Natural killer cell treated with Interleukin-12 subunit alpha and Interleukin-12 subunit beta and Interleukin-15 and Interleukin-18, amount 100 ng/mL, for 72 hours (primary cell): ENCODE data around the gene HTRA3. TPM values are rescaled to one million over a fixed set of nuclear protein-coding genes. Genes with fewer than 3 reads are reported as not detected.

Experiments
- ATAC-seq, 2 donors: fragments of 150-1000 bp; cut with Tn5 transposase in 1 of 2; sonication (Bioruptor Pico), chemical (Tn5 transposase) in 1 of 2; 2 replicates each; pipeline ENCODE4 v1.10.0; 2021
- DNase-seq: peaks from one replicate; pipeline ENCODE4 v3.0.0; 2022; ENCODE audit warnings: low spot score
- H3K27ac Mint-ChIP-seq, 2 donors: 1 replicate in 1 of 2; 2 replicates in 1 of 2; pipeline ENCODE4 v1.8.0; 2022; ENCODE audit warnings: mixed read lengths in 2 of 2, mild to moderate bottlenecking in 1 of 2, moderate library complexity in 1 of 2
- H3K27me3 Mint-ChIP-seq, 2 donors: 1 replicate in 1 of 2; 2 replicates in 1 of 2; pipeline ENCODE4 v1.8.0; 2022; ENCODE audit warnings: mixed read lengths in 2 of 2
- H3K36me3 Mint-ChIP-seq: one replicate; pipeline ENCODE4 v1.8.0; 2022; ENCODE audit warnings: mixed read lengths
- H3K4me1 Mint-ChIP-seq, 2 donors: 1 replicate in 1 of 2; 2 replicates in 1 of 2; pipeline ENCODE4 v1.8.0; 2022; ENCODE audit warnings: low read depth in 2 of 2, mixed read lengths in 2 of 2, mild to moderate bottlenecking in 1 of 2
- H3K4me3 Mint-ChIP-seq: one replicate; pipeline ENCODE4 v1.8.0; 2022; ENCODE audit warnings: mixed read lengths
- H3K9me3 Mint-ChIP-seq: 2 replicates; pipeline ENCODE4 v1.8.0; 2022; ENCODE audit warnings: mixed read lengths
- total RNA-seq, 2 donors: library from RNA; stranded (reverse); gene quantifications; one replicate each; pipeline ENCODE4 v1.2.3, GENCODE V29; 2022

The HTRA3 gene
- total RNA-seq, 2 donors from 2014 or later = not detected

GRCh38 chr4:8238515-8239053, 31.0 kb upstream of the HTRA3 start:
- Mint-ChIP-seq H3K36me3 (no peaks in the 10 kb centered on the region), H3K4me1 (peaks cover 0 to 3% of the 10 kb centered on the region in 2 donors), H3K9me3 (no peaks in the 10 kb centered on the region), H3K27ac (no peak overlapping the region), H3K4me3 (no peak overlapping the region), H3K27me3 (no peaks in the 10 kb centered on the region)
- DNase-seq (no peak), ATAC-seq (no peak)

DNA sequence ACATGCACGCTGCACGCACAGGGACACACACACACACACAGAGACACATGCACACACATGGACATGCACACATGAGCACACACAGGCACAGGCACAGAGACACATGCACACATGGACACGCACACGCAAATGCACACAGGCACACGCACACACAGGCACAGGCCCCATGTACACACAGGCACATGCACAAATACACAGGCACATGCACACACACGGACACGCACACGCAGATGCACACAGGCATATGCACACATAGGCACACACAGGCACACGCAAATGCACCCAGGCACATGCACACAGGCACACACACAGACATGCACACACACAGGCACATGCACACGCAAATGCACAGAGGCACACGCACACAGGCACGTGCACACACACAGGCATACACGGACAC, 30.3 kb upstream of the HTRA3 start:
- DNase-seq (no peak), ATAC-seq (no peak)
- no peaks in the 10 kb centered on the region for H3K27me3 Mint-ChIP-seq
- H3K4me3 Mint-ChIP-seq = no peak overlapping the region
- no peaks in the 10 kb centered on the region for H3K36me3 Mint-ChIP-seq
- no peaks in the 10 kb centered on the region for H3K9me3 Mint-ChIP-seq
- no peak overlapping the region for H3K27ac Mint-ChIP-seq
- H3K4me1 Mint-ChIP-seq = peaks cover 0 to 3% of the 10 kb centered on the region in 2 donors

DNA sequence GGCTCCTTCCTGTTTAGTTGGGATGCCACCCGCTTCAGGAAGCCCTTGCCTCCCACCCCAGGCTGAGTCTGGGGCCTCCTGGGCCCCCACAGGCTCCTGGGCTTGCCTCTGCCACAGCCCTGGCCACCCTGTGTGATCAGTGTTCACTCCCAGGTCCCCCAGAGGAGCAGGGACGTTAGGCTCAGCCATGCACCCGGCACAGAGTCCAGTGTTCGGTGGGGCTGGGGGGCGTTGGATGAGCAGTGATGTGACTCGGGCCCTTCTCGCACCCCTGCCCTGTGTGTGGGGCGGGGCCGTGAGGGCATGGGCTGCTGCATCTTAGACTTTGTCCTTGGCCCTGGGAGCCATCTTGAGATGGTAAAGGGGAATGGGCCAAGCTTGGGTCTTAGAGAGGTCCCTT, 29.9 kb upstream of the HTRA3 start:
- no peak for DNase-seq
- H3K36me3 Mint-ChIP-seq = no peaks in the 10 kb centered on the region
- H3K9me3 Mint-ChIP-seq = no peaks in the 10 kb centered on the region
- no peaks in the 10 kb centered on the region for H3K27me3 Mint-ChIP-seq
- ATAC-seq = no peak
- no peak overlapping the region for H3K4me3 Mint-ChIP-seq
- no peak overlapping the region for H3K27ac Mint-ChIP-seq
- peaks cover 0 to 3% of the 10 kb centered on the region in 2 donors for H3K4me1 Mint-ChIP-seq

DNA sequence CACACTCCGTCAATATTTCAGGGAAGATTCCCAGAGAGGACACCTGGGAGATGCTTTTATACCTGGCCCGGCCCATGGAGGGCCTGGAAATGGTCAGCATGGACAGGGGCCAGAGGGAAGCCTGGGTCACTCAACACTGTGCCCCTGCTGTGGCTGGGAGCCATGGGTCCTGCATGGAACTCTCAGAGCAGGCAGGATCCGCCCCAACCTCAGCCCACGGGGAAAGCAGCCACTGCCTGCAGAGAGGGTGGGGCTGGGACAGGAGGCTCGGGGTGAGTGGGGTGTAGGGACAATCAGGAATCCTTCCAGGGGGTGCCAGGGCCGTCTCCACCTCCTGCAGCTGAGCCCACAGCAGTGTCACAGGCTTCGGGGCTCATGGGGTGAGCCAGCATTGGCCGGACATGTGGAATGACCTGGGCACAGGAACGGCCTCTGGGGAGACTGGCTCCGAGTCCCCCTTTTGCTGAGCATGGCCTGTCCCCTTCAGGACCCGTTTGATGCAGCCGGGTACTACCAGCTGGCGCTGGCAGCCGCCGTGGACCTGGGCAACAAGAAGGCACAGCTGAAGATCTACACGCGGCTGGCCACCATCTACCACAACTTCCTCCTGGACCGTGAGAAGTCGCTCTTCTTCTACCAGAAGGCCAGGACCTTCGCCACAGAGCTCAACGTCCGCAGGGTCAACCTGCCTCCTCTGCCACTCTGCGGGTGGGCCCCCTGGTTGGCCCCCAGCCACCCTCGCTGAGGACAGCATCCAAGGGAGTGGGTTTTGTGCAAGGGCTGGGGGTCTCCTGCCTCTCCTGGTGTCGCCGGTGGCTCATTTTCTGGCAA, 29.1 kb upstream of the HTRA3 start:
- DNase-seq (no peak), ATAC-seq (peak in 1 of 2 donors; percentile 21)
- Mint-ChIP-seq H3K4me1 (peaks cover 0 to 3% of the 10 kb centered on the region in 2 donors), H3K9me3 (no peaks in the 10 kb centered on the region), H3K4me3 (no peak overlapping the region), H3K36me3 (no peaks in the 10 kb centered on the region), H3K27ac (no peak overlapping the region), H3K27me3 (no peaks in the 10 kb centered on the region)

DNA sequence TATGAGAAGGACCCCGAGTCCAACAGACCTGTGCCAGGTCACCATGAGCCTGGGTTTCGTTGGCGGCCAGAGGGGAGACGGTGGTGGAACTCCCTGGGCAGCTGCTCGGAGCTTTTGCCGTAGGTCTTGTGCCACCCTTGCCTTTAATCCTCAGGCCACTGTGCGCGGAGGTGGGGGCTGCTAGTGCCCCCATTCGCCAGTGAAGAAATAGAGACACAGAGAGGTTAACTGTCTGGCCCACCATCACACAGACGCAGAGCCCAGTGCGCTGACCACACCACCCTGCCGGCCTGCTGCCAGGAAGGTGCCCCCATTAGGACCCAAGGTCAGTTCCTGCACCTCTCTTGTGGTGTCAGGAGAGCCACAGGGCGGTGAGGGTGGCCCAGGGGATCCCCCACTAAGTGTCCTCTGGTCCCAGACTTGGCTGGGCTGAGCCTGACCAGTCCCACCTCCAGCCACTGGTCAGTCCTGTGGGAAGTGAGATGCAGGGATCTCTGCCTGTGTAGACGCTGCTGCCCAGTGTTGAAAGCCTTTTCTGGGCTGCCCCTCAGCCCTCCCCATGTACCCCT, 28.3 kb upstream of the HTRA3 start:
- Mint-ChIP-seq H3K4me3 (no peak overlapping the region), H3K4me1 (peaks cover 0 to 3% of the 10 kb centered on the region in 2 donors), H3K27me3 (no peaks in the 10 kb centered on the region), H3K27ac (no peak overlapping the region), H3K9me3 (no peaks in the 10 kb centered on the region), H3K36me3 (no peaks in the 10 kb centered on the region)
- ATAC-seq = no peak
- DNase-seq = no peak

- H3K36me3 Mint-ChIP-seq = no peaks in the 10 kb centered on the region
- DNase-seq (peak; percentile 72), ATAC-seq (peak; percentile 68 to 73)
- no peak overlapping the region for H3K27ac Mint-ChIP-seq
- H3K4me1 Mint-ChIP-seq = peaks cover 0 to 3% of the 10 kb centered on the region in 2 donors
- H3K4me3 Mint-ChIP-seq = no peak overlapping the region
- H3K9me3 Mint-ChIP-seq = no peaks in the 10 kb centered on the region
- no peaks in the 10 kb centered on the region for H3K27me3 Mint-ChIP-seq
Measured at GRCh38 chr4:8241895-8242696, 27.5 kb upstream of the HTRA3 start.

- H3K9me3 Mint-ChIP-seq = no peaks in the 10 kb centered on the region
Measured at GRCh38 chr4:8242782-8243560, 26.6 kb upstream of the HTRA3 start.

GRCh38 chr4:8244001-8244757, 25.4 kb upstream of the HTRA3 start:
- H3K36me3 Mint-ChIP-seq = no peaks in the 10 kb centered on the region
- H3K4me1 Mint-ChIP-seq = peaks cover 0 to 2% of the 10 kb centered on the region in 2 donors
- no peaks in the 10 kb centered on the region for H3K9me3 Mint-ChIP-seq
- no peak overlapping the region for H3K4me3 Mint-ChIP-seq
- DNase-seq (no peak), ATAC-seq (no peak)
- H3K27me3 Mint-ChIP-seq = peaks cover 0 to 3% of the 10 kb centered on the region in 2 donors
- H3K27ac Mint-ChIP-seq = no peak overlapping the region

More at GRCh38 chr4:8242782-8243560, 26.6 kb upstream of the HTRA3 start:
- H3K4me1 Mint-ChIP-seq = peaks cover 0 to 3% of the 10 kb centered on the region in 2 donors
- no peak for DNase-seq
- peaks cover 0 to 1% of the 10 kb centered on the region in 2 donors for H3K27me3 Mint-ChIP-seq
- no peaks in the 10 kb centered on the region for H3K36me3 Mint-ChIP-seq
- no peak overlapping the region for H3K27ac Mint-ChIP-seq
- ATAC-seq = no peak
- H3K4me3 Mint-ChIP-seq = no peak overlapping the region

- Mint-ChIP-seq H3K4me3 (no peak overlapping the region), H3K27ac (no peak overlapping the region), H3K9me3 (no peaks in the 10 kb centered on the region), H3K27me3 (peaks cover 0 to 5% of the 10 kb centered on the region in 2 donors), H3K36me3 (no peaks in the 10 kb centered on the region), H3K4me1 (no peaks in the 10 kb centered on the region)
- ATAC-seq = no peak
- DNase-seq = no peak
Measured at GRCh38 chr4:8244931-8245460, 24.6 kb upstream of the HTRA3 start.

DNA sequence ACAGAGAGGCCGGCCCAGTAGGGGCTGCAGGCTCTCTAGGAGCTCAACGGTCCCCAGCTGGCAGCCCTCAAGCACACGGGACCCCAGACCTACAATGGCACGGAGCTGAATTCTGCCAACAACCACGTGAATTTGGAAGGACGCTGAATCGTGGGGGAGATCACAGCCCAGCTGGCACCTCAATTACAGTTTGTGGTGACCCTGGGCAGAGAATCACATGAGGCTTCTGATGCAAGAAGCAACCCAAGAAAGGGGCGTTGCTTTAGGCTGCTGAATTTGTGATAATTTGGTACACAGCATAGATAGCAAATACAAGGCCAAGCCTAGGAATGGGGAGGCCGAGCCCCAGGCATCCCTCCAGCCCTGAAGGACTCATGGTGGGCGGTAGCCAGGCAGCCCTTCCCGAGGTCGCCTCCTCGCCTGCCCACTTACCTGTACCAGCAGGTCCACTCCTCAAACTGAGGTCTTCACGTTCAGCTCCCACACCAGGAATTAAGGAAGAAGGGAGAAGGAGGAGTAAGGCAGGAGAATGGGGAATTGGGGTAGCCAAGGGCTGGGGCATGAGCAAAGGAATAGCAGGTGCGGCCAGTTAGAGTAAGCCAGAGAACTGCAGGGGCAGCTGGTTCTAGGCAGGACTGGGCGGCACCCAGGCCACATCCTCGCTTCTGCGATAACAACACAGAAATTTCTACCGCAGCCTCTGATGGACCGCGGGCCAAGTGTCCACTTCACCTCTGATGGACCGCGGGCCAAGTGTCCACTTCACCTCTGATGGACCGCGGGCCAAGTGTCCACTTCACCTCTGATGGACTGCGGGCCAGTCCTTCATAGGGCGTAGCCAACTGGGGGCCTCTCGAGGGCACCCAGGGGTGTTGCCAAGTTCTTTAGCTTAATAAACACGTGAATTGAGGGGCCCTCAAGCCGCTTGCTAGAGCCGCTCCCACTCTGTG, 23.4 kb upstream of the HTRA3 start:
- H3K36me3 Mint-ChIP-seq = no peaks in the 10 kb centered on the region
- no peaks in the 10 kb centered on the region for H3K4me1 Mint-ChIP-seq

DNA sequence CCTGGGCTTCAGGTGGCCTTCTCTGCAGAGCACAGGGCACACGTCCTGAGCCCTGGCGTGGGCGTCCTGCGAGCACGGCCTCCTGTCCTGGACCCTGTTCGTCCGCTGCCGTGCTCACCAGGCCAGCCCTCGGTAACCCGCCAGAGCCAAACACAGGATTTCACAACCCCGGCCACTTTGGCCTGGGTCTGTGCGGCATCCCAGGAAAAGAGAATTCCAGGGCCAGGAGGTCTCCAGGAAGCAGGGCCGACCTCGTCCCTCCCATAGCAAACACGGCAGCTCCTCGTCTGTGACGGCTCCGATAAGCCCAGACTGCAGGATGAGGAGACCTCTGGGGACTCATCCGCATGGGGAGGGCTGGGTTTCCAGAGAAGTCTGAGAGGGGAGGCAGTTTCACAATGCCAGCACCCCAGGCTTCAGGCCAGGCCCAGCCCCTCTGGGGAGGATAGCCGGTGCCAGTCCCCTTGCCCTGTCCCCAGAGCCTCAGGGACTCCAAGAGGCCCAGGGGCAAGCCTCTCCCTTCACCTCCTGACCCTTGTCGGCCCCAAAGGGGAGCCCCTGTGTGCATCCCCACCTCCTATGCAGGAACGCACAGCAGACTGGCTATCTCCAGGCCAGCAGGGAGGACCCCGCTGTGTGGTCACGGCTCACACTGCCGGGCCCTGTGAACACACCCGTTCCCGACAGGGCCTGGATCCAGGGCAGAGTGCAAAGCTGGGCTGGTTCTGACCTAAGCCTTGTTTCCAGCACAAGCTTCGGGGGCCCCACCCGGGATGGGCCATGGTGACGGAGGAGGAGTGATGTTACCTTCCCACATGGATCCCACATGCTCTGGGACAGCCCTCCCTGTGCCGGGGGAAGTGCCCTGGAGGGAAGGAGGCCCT, 22.3 kb upstream of the HTRA3 start:
- Mint-ChIP-seq H3K4me1 (no peaks in the 10 kb centered on the region), H3K9me3 (no peaks in the 10 kb centered on the region), H3K36me3 (no peaks in the 10 kb centered on the region), H3K4me3 (no peak overlapping the region), H3K27ac (no peak overlapping the region), H3K27me3 (peaks cover 0 to 5% of the 10 kb centered on the region in 2 donors)
- no peak for DNase-seq
- ATAC-seq = no peak

More for the DNA sequence above, 23.4 kb upstream of the HTRA3 start:
- Mint-ChIP-seq H3K9me3 (no peaks in the 10 kb centered on the region), H3K4me3 (no peak overlapping the region), H3K27me3 (peaks cover 0 to 5% of the 10 kb centered on the region in 2 donors), H3K27ac (no peak overlapping the region)
- no peak for DNase-seq
- no peak for ATAC-seq
